Spinal cord (tissue), 10 donors: ENCODE results near the gene GRID2. TPM values are rescaled to one million over a fixed set of nuclear protein-coding genes. Genes with fewer than 3 reads are reported as not detected.
"Not testable (repeated sequence)": the region's sequence is repeated elsewhere in the genome, so short reads cannot be mapped to it uniquely, and the experiment has no call there.

Experiments
- DNase-seq, 6 donors: peaks; one replicate each; pipeline versions ENCODE4 v3.0.0 to v3.0.0-alpha.2; 2013 to 2015; ENCODE audit warnings: low spot score in 6 of 6, low read depth in 4 of 6
- H3K27ac ChIP-seq: one replicate; pipeline ENCODE4 v1.5.1; 2013; ENCODE audit warnings: low read depth, low read length, control low read depth
- H3K27me3 ChIP-seq: one replicate; pipeline ENCODE4 v1.6.1; 2013; ENCODE audit warnings: low read length; ENCODE audit not compliant: control insufficient read depth, insufficient read depth
- H3K36me3 ChIP-seq: one replicate; pipeline ENCODE4 v1.6.1; 2013; ENCODE audit warnings: low read length; ENCODE audit not compliant: control insufficient read depth, insufficient read depth
- H3K4me1 ChIP-seq: one replicate; pipeline ENCODE4 v1.6.1; 2013; ENCODE audit warnings: low read length; ENCODE audit not compliant: control insufficient read depth, insufficient read depth
- H3K4me3 ChIP-seq: one replicate; pipeline ENCODE4 v1.5.1; 2013; ENCODE audit warnings: low read depth, low read length, control low read depth
- H3K9me3 ChIP-seq: one replicate; pipeline ENCODE4 v1.6.1; 2013; ENCODE audit warnings: low read length; ENCODE audit not compliant: control insufficient read depth, insufficient read depth
- WGBS: methylation state at CpG from one replicate; pipeline ENCODE4 v1.1.5; 2013; ENCODE audit warnings: missing lambda C conversion rate; ENCODE audit not compliant: insufficient coverage; 5-methylcytosine and 5-hydroxymethylcytosine counted together
- polyA plus RNA-seq, 2 donors: library from polyadenylated mRNA; unstranded; fragments of 120-200 nt; gene quantifications; one replicate each; pipeline ENCODE4 v1.2.1, GENCODE V29; 2013; ENCODE audit not compliant: insufficient read length in 2 of 2
- total RNA-seq, 2 donors: library from RNA; depleted of rRNA in 1 of 2; stranded (reverse); fragments of 120-200 nt in 1 of 2; fragments of >200 nt in 1 of 2; gene quantifications; one replicate each; pipeline versions ENCODE4 v1.2.3 to v1.2.4, GENCODE V29; 2013 to 2014
- donor health status: healthy.

Gene GRID2
- total and polyA plus RNA-seq, 4 donors: 17.8 to 40.8 (median 23.4) TPM

GRCh38 chr4:93351846-93352245 lies 1048.1 kb downstream of the GRID2 start:
- no CpG with 5 or more reads among the region's 1 CpG for WGBS
- no peak for DNase-seq
- H3K4me1 ChIP-seq: no peaks in the 10 kb centered on the region

GRCh38 chr4:93355411-93355810 lies 1051.6 kb downstream of the GRID2 start:
- H3K27me3 ChIP-seq: no peaks in the 10 kb centered on the region
- WGBS: no CpG with 5 or more reads among the region's 4 CpGs
- no peaks in the 10 kb centered on the region for H3K36me3 ChIP-seq
- H3K4me3 ChIP-seq: no peak overlapping the region
- H3K27ac ChIP-seq: no peak overlapping the region
- no peak for DNase-seq
- H3K4me1 ChIP-seq: no peaks in the 10 kb centered on the region
- no peaks in the 10 kb centered on the region for H3K9me3 ChIP-seq

More at GRCh38 chr4:93351846-93352245, 1048.1 kb downstream of the GRID2 start:
- H3K27me3 ChIP-seq: no peaks in the 10 kb centered on the region
- no peaks in the 10 kb centered on the region for H3K9me3 ChIP-seq
- H3K27ac ChIP-seq: no peak overlapping the region
- no peaks in the 10 kb centered on the region for H3K36me3 ChIP-seq
- no peak overlapping the region for H3K4me3 ChIP-seq

- no CpG with 5 or more reads among the region's 3 CpGs for WGBS
- no peaks in the 10 kb centered on the region for H3K27me3 ChIP-seq
- peaks cover 2% of the 10 kb centered on the region for H3K9me3 ChIP-seq
- H3K4me3 ChIP-seq: no peak overlapping the region
- H3K4me1 ChIP-seq: no peaks in the 10 kb centered on the region
- H3K27ac ChIP-seq: no peak overlapping the region
- no peak for DNase-seq
- H3K36me3 ChIP-seq: no peaks in the 10 kb centered on the region
Observed at GRCh38 chr4:93359586-93359985, 1055.8 kb downstream of the GRID2 start.

DNA sequence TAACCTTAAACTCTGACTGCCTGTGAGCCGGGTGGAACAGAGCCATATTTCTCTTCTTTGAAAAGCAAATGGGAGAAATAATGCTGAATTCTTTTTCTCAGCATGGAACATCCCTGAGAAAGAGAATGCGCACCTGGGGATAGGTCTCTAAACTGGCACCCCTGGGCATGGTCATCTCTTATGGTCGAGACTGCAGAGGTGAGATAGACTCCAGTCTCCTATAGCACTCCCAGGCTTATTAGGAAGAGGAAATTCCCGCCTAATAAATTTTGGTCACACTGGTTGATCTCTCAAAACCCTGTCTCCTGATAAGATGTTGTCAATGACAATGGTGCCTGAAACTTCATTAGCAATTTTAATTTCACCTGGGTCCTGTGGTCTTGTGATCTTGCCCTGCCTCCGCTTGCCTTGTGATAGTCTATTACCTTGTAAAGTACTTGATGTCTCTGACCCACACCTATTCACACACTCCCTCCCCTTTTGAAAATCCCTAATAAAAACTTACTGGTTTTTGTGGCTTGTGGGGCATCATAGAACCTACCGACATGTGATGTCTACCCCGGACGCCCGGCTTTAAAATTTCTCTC lies 1062.5 kb downstream of the GRID2 start:
- WGBS: 100% methylated on average over 1 of the region's 9 CpGs
- not testable (repeated sequence) for H3K27me3 ChIP-seq, DNase-seq, H3K9me3 ChIP-seq, H3K27ac ChIP-seq, H3K4me3 ChIP-seq, H3K4me1 ChIP-seq, H3K36me3 ChIP-seq

- no peaks in the 10 kb centered on the region for H3K27me3 ChIP-seq
- H3K4me3 ChIP-seq: no peak overlapping the region
- H3K27ac ChIP-seq: no peak overlapping the region
- no peak for DNase-seq
- H3K36me3 ChIP-seq: no peaks in the 10 kb centered on the region
- WGBS: no CpG with 5 or more reads among the region's 4 CpGs
- H3K4me1 ChIP-seq: no peaks in the 10 kb centered on the region
- H3K9me3 ChIP-seq: peaks cover 2% of the 10 kb centered on the region
Observed at GRCh38 chr4:93368968-93369367, 1065.2 kb downstream of the GRID2 start.

DNA sequence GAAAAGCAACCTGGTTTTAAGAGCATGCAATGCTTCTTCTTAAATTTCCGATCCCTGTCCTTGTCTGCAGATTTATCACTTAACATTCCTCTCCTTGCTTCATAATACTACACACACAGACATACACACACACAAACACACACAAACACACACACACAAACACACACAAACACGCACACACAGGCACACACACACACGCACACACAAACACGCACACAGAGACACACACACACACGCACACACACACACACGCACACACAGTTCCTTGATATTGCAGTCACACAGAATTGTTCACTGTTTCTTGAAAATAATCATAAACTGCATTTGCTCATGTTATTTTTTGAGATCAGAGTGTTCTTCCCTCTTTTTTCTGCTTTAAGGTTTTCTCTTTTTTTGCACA lies 1066.5 kb downstream of the GRID2 start:
- 100% methylated on average over 2 of the region's 6 CpGs for WGBS

GRCh38 chr4:93373893-93374860 lies 1070.4 kb downstream of the GRID2 start:
- H3K4me1 ChIP-seq: no peaks in the 10 kb centered on the region
- no peak overlapping the region for H3K4me3 ChIP-seq
- DNase-seq: no peak
- H3K27me3 ChIP-seq: no peaks in the 10 kb centered on the region
- H3K27ac ChIP-seq: no peak overlapping the region
- no peaks in the 10 kb centered on the region for H3K36me3 ChIP-seq
- H3K9me3 ChIP-seq: no peaks in the 10 kb centered on the region
- WGBS: no CpG with 5 or more reads among the region's 4 CpGs

More for the DNA sequence above, 1066.5 kb downstream of the GRID2 start:
- Histone ChIP-seq H3K27me3 (no peaks in the 10 kb centered on the region), H3K4me3 (no peak overlapping the region), H3K9me3 (no peaks in the 10 kb centered on the region), H3K27ac (no peak overlapping the region), H3K4me1 (no peaks in the 10 kb centered on the region), H3K36me3 (no peaks in the 10 kb centered on the region)
- DNase-seq: peak in 1 of 6 donors; percentile 15

DNA sequence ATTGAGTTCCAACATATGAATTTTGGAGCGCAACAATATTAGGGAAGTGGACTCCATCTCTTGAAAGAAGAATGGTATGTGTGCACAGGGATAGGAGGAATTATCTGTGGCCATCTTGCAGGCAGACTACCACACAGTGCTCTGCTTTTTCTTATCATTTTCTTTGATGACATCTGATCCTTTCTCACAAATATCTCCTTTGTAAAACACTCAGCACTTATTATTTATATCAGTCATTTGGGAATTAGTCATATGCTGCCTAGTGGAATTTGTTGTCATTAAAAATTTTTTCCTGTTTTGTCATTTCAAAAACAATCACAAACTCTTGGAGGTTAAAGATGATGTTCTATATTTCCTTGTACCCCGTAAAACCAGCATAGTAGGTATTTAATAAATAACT lies 1080.5 kb downstream of the GRID2 start:
- Histone ChIP-seq H3K36me3 (no peaks in the 10 kb centered on the region), H3K27me3 (no peaks in the 10 kb centered on the region), H3K9me3 (no peaks in the 10 kb centered on the region), H3K4me3 (no peak overlapping the region), H3K27ac (no peak overlapping the region), H3K4me1 (no peaks in the 10 kb centered on the region)
- no CpG with 5 or more reads among the region's 2 CpGs for WGBS
- no peak for DNase-seq

- no peaks in the 10 kb centered on the region for H3K27me3 ChIP-seq
- DNase-seq: no peak
- no peaks in the 10 kb centered on the region for H3K36me3 ChIP-seq
- H3K27ac ChIP-seq: no peak overlapping the region
- no peak overlapping the region for H3K4me3 ChIP-seq
- no peaks in the 10 kb centered on the region for H3K9me3 ChIP-seq
- WGBS: no CpG with 5 or more reads among the region's 2 CpGs
- no peaks in the 10 kb centered on the region for H3K4me1 ChIP-seq
Observed at GRCh38 chr4:93384887-93385286, 1081.1 kb downstream of the GRID2 start.
